ENCODE results near the gene AMHR2.

Gene AMHR2

GRCh38 chr12:53450936-53451335, 27.3 kb downstream of the AMHR2 start:
- H3K9ac ChIP-seq (ENCODE audit: low read length), result no peak overlapping the region
- H3K36me3 ChIP-seq (replicated peaks; ENCODE audit: low read depth, low read length), result peaks cover 44% of the 10 kb centered on the region
- peak overlapping the region; percentile 5; the same call in 1 of the 2 replicates for H3K4me2 ChIP-seq (ENCODE audit: low read length)

GRCh38 chr12:53451661-53452158, 28.1 kb downstream of the AMHR2 start, which contains the start of gene PCBP2:
PCBP2 (plus strand) TSS chr12:53452102; CDS start chr12:53454801, 2,699 bp downstream.
- peaks cover 18% of the 10 kb centered on the region for H3K4me1 ChIP-seq (ENCODE audit: low read length)
- peak within 1 kb of the TSS; percentile 85 for H3K4me3 ChIP-seq (ENCODE audit: low read length)
- H4K20me1 ChIP-seq (ENCODE audit: insufficient read depth, low read length), result peaks cover 31% of the 10 kb centered on the region
- TF ChIP-seq CTCF (IDR thresholded peaks at IDR 0.05; ENCODE audit: low read depth, low read length) (peak; percentile 75), EZH2phosphoT487 (IDR thresholded peaks at IDR 0.05; ENCODE audit: low read depth) (no peak)
- peak within 1 kb of the TSS; percentile 87 for H3K4me2 ChIP-seq (ENCODE audit: low read length)
- H3K27me3 ChIP-seq (ENCODE audit: low read depth, low read length), result no peaks in the 10 kb centered on the region
- H3K27ac ChIP-seq (ENCODE audit: low read length), result peak within 1 kb of the TSS; percentile 74
- peak within 1 kb of the TSS; percentile 71 for H2AFZ ChIP-seq (ENCODE audit: low read depth, low read length)
- peak within 1 kb of the TSS; percentile 96 for H3K9ac ChIP-seq (ENCODE audit: low read length)
- no peaks in the 10 kb centered on the region for H3K9me3 ChIP-seq (ENCODE audit: insufficient read depth, low read length)
- H3K36me3 ChIP-seq (replicated peaks; ENCODE audit: low read depth, low read length), result peaks cover 50% of the 10 kb centered on the region
- H3K79me2 ChIP-seq (ENCODE audit: low read length), result peaks cover 46% of the 10 kb centered on the region

More at GRCh38 chr12:53450936-53451335, 27.3 kb downstream of the AMHR2 start:
- Histone ChIP-seq H3K79me2 (ENCODE audit: low read length) (peaks cover 38% of the 10 kb centered on the region), H2AFZ (ENCODE audit: low read depth, low read length) (no peak overlapping the region), H3K27ac (ENCODE audit: low read length) (no peak overlapping the region), H3K9me3 (ENCODE audit: insufficient read depth, low read length) (no peaks in the 10 kb centered on the region), H3K27me3 (ENCODE audit: low read depth, low read length) (no peaks in the 10 kb centered on the region), H3K4me1 (ENCODE audit: low read length) (peaks cover 18% of the 10 kb centered on the region), H3K4me3 (ENCODE audit: low read length) (no peak overlapping the region), H4K20me1 (ENCODE audit: insufficient read depth, low read length) (peaks cover 31% of the 10 kb centered on the region)
- TF ChIP-seq EZH2phosphoT487 (IDR thresholded peaks at IDR 0.05; ENCODE audit: low read depth) (no peak), CTCF (IDR thresholded peaks at IDR 0.05; ENCODE audit: low read depth, low read length) (no peak)

- Histone ChIP-seq H3K9me3 (ENCODE audit: insufficient read depth, low read length) (no peaks in the 10 kb centered on the region), H3K36me3 (replicated peaks; ENCODE audit: low read depth, low read length) (peaks cover 55% of the 10 kb centered on the region), H3K4me1 (ENCODE audit: low read length) (peaks cover 18% of the 10 kb centered on the region), H3K4me2 (ENCODE audit: low read length) (peak overlapping the region; percentile 87), H2AFZ (ENCODE audit: low read depth, low read length) (no peak overlapping the region), H3K27me3 (ENCODE audit: low read depth, low read length) (no peaks in the 10 kb centered on the region), H3K79me2 (ENCODE audit: low read length) (peaks cover 53% of the 10 kb centered on the region), H3K9ac (ENCODE audit: low read length) (peak overlapping the region; percentile 96), H4K20me1 (ENCODE audit: insufficient read depth, low read length) (peaks cover 31% of the 10 kb centered on the region), H3K4me3 (ENCODE audit: low read length) (peak overlapping the region; percentile 85), H3K27ac (ENCODE audit: low read length) (peak overlapping the region; percentile 74)
- peak; percentile 60 for TF ChIP-seq CTCF (IDR thresholded peaks at IDR 0.05; ENCODE audit: low read depth, low read length)
- no peak for TF ChIP-seq EZH2phosphoT487 (IDR thresholded peaks at IDR 0.05; ENCODE audit: low read depth)
Observed at GRCh38 chr12:53452159-53453077, 28.8 kb downstream of the AMHR2 start.

All from OCI-LY3 (cell line).